ENCODE data around the gene SEMA3A.

- no peak for TF ChIP-seq POLR2A (IDR thresholded peaks at IDR 0.05; ENCODE audit: low read depth)
- TF ChIP-seq CTCF (IDR thresholded peaks at IDR 0.05) = no peak
Observed at GRCh38 chr7:84161398-84161797, 33.2 kb downstream of the SEMA3A start.
